Amygdala (tissue), 56 donors: ENCODE measurements around the gene SH3RF3.
A peak's percentile ranks its signal among the peaks of the same experiment; 100 is the strongest.

ENCODE experiments used
- DNase-seq, 56 donors: peaks; one replicate each; lab custom pipeline; 2025; lab: John Stamatoyannopoulos, UW

SH3RF3 gene

DNA sequence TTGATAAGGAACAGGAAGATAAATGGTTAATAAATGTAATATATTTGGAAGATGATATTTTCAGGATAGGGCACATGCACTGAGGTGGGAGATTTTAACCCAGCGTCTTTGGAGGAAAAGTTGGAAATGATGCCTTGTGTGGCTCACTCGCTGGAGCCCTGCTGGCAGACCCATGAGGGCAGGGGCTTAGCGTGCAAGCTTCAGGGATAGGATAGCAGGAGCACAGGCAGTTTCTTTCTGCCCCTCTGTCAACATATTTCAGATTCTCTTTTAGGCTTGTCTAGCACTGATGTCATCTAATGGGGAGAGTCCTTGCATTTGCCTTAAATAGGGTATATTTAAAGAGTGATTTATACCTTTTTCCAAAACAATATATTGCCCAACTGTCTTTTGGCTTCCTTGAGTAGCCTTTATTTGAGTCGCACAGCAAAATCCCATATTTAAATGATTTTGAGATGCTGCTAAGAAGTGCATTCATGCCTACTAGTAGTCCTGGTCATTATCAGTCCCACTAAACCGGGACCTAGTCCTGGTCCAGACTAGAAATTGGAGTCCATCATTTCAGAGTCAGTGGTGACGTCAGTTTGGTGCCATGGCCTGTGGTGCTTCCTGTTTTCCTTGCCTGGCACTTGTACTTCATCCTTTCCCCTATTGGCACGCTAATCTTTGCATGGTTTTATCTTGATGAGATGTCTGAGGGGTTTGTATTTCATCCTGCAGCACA is 45.8 kb downstream of the SH3RF3 start:
- no peak for DNase-seq

DNA sequence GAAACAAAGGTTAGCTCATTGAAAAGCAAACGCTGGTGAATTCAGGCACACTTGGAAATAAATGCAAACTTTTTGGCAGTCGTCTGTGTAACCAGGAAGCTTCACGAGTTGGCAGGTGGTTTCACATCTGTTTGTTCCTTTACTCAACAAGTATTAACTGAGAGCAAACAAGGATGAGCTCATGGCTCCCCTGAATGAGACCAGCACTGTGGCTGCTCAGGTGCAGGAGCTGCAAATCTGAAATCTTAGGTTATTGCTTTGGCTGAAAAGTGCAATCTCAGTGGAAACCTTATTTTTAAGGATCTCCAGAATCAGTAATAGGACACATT is 46.3 kb downstream of the SH3RF3 start:
- DNase-seq: no peak

DNA sequence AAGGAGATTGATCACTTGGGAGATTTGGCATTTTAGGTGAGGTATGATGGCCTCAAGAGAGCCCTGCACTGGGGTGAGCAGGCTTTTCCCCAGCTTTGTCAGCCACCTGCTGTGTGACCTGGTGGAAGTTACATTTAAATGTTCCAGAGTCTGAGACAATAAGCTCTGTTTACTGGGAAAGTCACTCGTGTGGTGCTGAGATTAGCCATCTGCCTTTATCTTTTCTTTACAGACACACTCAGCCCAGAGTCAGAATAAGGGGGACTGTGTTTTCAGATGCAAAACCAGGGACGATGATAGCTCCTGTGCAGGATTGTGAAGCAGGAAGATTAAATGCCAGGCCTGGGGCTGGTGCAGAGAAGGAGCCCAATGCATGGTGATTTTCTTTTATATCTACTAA is 47.9 kb downstream of the SH3RF3 start:
- no peak for DNase-seq

DNA sequence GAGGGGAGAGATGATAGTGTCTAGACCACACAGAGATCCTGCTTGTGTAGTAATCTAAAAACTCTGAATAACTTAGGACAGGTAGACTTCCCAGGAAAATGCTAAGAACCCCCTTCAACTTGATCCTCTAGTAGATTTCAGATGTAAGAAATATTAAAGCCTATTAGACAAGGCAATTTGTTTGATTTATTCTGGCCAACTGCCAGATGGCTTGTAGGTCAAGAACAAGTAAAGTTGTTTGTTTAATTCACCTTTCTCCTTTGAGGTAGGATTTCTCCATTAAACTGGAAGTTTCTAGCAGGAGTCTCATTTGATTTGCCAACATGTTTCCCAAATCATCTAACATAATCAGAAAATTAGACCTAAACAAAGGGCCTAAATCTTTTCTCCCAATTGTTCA is 48.6 kb downstream of the SH3RF3 start:
- DNase-seq: no peak

DNA sequence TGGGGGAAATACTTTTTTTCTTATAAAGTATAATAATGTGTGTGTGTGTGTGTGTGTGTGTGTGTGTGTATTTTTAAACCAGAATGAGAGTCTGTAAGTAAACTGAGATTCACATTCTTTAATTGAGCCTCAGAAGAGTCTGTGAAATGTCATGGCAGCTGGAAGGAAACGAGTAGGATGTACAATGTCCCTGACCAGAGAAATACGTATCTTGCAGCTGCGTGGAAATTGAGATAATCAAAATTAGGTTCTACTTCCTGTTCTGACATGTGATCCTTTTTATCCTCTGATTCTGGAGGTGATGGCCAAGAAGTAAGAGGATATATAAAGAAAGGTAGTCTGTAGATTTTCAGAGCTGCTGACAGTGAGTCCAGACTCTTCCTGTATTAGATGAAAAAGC is 50.0 kb downstream of the SH3RF3 start:
- no peak for DNase-seq

DNA sequence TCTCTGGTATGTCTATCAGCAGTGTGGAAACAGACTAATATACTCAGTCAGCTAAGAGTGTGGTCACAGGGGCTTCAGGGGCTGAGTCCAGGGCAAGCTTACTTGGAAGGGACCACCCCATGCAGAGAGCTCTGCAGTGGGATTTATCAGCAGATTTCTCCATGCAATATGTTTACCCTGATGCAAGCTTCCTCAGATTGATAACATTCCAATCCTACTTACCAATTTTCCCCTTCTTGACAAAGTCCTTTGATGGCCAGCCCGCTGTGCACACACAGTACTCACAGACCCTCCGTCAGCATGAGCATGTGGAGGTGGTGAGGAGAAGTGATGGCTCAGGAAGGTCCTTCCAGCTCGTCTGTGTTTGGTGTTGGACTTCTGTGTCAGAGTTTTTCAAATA is 51.8 kb downstream of the SH3RF3 start:
- no peak for DNase-seq

DNA sequence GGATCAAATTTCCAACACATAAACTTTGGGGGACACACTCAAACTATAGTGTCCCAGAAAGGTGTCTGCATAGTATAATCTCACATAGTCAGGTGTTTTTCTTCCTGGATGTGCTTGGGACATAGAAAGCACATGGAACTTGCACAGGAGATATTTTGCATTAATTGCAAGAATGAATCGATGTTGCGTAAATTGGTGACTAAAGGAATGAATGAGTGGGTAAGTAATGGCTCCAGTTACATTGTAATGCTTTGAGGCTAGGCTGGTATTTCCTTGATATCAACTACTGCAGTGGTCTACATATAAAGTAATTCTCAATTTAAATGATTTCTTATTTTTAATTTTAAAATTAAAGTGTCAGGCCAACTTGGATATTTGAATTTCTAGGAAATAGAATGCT is 53.4 kb downstream of the SH3RF3 start:
- no peak for DNase-seq

DNA sequence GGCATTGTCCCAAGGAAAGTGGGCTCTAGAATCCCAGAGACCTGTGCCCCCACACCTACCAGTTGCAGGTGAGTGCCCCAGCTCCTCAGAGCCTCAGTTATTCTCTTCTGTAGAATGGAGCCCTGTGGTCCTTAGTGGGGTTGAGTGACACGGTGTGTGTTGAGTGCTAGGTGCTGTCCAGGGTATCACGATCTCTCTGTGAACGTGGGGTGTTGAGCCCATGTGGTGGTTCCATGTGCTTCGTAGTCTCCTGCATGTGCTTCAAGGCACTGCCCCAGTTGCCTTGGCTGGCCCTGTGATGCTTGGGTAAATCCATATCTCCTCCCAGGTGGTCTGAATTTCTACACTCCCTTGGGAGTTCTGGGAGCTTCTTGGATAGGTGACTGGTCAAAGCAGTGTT is 54.9 kb downstream of the SH3RF3 start:
- DNase-seq: no peak

DNA sequence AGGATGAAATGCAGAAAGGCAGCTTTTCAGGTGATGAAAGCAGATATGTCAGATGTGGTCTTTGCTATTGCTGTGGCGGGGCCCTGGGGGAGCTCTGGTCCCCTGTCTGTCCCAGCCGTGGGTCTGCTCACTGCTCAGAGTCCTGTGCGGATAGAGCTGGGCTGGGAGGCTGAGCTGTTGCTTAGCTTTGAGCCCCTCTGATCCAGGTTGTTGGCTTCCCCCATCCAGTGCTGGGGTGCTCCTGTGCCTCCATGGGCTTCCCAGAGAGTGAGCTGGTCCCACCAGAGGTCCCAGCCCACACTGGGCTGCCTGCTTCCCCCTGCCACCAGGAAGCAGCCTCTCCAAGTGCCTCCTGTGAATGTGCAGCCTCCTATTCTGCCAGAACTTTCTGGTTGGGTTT is 55.4 kb downstream of the SH3RF3 start:
- DNase-seq: no peak

DNA sequence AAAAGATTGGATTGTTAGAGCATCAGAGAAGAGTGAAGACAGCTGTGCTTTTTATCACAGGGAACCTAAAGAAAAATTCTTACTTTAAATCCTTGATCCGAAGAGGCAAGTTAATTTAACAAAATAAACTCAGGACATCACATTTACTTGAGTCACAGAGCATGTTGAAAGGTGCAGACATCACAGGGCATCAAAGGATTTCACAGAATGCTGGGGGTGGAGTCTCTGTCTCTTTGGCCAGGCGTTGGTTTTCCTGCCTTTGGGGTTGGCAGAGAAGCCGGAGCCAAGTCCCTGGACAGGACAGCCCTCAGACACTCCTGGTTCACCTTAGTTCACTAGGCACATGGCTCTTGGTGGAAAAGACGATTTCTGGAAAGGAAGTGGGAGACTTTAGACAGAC is 56.3 kb downstream of the SH3RF3 start:
- DNase-seq: no peak

DNA sequence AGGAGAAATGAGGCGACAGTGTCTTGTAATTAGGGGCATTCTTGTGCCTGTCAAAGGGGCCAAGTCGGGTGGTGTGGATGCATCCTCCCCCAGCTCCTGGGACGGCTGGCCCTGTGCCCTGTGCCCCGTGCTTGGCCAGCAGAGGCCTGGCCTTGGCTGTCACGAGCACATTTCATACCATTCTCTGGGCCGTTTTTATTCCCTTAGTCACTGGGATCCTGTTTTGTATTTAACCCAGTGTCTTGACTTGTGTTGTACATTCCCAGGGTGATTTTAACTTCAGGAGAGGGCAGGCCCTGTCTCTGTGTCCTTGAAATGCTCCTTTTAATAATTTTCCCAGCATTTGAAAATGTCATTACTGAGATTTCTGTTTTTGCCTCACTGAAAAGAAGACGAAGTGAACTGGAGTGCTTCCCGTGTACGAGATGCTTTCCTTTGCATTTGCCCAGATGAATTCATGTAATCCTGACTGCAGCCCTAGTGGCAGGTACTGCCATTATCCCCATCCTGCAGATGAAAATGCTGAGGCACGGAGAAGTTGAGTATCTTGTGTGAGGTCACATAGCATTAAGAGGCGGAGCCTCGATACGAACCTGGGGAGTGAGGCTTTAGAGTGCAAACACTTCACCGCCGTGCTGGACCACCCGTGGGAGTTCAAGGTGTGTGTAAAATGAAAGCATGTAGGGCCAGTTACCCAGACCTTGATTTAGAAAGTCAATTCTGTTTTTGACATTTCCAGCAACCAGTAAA is 57.0 kb downstream of the SH3RF3 start:
- peak in 3 of 56 donors; percentile 23 to 31 (median 27) for DNase-seq

DNA sequence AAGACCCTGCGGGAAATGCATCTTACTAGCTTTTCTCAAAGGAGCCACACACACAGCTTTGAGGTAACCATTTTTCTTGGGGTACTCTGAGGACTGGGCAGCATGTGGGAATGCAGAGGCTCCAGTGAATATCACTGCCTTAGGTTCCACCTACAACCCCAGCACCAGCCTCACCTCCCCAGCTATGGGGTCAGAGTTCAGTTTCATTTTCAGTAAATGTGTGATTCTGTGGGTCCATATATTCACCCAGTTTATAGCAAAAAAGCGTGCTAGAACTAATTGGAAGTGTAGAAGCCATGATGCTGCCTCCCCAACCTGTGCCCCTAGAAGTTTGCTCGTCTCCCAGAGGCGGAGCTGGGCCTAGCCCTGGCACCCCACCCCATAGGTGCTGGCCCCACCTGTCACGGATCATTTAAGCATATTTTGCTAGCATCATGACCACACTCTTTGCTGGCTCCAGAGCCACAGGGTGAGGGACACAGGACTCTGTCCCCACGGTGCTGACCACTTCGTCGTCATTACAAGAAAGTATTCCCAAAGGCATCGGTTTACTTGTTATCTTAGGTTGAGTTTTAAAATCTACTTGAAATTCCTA is 57.7 kb downstream of the SH3RF3 start:
- no peak for DNase-seq

DNA sequence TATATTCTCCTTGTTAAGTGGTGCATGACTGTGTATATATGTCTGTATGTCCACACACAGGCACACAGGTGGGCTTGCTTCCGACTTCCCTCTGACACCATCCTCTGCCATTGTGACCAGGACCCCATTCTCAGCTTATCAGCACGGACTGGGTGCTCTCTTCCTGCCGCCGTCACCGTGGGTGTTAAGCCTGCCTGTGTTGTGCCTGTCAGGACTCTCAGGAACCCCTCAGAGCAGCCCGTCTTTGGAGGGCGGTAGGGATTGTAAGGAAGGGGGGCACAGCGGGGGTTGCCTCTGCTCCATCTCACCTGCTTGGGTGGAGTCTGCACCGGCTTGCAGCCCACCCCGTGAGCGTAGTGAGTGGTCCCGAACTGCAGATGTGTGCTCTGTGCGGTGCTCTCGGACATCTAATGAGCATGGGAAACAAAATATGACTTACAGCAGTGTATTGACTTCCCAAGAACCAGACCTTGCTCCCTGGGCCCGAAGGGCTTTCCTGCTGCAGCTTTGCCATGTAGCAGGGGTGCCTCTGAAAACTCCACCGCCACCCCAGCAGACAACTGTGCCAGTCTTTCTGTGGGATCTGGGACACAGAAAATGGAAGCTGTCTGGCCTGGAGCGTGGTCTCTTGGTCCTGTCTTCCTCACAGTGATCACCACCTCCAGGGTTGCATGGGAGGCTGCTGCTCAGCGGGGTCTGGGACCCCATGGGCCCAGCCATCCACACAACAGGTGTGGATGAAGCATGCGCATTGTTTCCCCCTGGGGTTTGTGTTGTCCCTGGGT is 58.9 kb downstream of the SH3RF3 start:
- no peak for DNase-seq

DNA sequence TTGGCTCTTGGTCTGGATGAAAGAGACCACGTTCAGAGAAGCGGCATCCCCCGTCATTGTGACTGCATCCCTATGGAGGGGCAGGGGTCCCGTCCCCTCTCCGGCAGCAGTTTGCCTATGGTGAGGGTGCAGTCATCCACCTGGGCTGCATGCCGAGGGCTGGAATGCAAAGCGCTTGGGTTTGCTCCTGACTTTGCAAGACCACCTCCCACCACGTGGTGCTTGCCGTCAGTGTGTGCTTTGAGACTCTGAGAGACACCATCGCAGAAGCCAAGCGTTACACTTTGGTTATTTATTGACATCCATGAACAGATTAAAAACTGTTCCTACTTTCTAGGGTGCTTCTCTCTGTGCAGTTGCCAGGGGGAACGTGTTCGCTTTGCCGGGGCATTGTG is 59.5 kb downstream of the SH3RF3 start:
- no peak for DNase-seq

DNA sequence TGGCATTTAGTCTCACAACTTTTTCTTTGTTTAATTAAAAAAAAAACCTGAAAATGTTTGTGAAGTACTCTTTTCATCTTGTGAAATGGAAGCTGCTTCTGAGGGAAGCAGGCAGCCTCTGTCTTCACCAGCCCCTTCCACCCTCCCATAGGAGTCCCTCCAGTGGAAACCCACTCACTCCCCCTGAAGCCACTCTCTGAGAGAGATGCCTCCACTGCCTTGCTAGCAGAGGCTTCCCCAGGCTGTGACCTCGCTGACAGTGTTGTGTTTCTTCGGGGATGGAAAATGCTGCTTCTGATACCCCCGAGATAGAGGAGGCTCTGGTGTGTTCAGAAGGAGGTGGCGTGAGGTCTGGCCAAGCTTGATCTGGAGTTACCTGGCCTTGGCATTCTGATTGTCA is 59.9 kb downstream of the SH3RF3 start:
- no peak for DNase-seq

DNA sequence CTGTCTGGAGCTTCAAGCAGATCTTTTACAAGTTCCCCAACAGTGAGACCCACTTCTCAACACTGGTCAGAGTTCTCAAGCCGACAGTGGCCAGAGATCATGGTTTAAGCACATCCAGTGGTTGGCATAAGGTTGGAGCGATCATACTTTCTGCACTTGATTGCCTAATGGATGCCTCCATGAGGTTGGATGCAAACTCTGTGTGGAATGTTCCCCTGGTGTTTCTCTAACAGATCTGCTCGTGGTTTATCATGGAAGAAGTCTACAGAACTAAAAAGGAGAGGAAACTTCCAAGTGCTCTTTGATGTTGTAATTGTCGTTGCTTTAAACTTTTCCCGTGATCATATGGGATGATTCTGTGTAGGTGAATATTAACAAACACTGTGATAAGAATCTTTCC is 60.7 kb downstream of the SH3RF3 start:
- DNase-seq: no peak

DNA sequence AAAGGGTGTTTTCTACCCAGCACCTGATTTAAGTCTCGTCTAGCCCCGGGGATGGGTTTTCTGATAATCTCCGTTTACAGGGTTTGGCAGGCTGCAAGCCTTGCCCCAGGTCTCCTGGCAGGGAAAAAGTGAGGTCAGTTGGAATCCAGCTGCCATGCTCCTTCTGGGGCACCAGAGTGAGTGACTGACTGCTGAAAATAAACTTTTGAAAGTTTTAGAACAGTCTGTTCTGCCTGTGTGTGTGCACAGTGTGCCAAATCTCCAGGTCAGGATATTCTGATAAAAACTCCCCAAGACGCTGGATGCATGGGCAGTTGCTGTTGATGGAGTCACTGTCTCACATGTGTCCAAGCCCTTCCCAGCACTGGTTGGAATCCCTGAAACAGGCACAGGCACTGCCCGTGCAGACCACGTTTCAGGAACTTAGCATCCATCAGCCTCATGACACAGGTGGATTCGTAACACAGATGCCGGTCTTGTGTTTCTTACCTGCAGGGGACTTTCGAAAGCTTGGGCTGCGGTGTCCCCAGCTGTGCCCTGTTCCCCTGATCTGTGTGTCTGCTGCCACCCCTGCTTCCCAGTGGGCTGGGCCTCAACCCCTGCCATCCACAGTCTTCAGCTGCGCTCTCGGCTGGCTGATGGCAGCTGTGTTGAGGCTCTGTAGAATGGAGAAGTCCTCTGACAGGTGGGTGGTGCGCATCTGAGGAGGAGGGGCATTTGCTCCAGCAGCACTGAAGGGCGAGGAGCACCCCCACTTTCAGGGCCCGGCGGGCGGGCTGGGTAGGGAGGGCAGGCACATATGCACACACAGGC is 65.0 kb downstream of the SH3RF3 start:
- DNase-seq: no peak

DNA sequence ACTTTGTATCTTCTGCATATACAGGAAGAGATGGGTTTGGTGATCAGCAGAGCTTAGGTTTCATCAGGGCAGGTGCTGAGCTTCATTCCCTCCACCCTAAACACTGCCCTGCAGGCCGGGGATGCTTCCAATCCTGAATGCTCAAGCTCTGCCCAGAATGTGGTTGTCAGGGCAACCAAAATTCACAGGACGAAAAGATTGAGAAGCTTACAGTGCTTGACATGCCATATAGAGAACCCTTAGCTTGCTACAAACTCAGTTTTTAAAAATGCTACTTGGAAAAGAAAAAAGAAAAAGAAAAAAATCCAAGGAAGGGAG is 65.6 kb downstream of the SH3RF3 start:
- DNase-seq: no peak

DNA sequence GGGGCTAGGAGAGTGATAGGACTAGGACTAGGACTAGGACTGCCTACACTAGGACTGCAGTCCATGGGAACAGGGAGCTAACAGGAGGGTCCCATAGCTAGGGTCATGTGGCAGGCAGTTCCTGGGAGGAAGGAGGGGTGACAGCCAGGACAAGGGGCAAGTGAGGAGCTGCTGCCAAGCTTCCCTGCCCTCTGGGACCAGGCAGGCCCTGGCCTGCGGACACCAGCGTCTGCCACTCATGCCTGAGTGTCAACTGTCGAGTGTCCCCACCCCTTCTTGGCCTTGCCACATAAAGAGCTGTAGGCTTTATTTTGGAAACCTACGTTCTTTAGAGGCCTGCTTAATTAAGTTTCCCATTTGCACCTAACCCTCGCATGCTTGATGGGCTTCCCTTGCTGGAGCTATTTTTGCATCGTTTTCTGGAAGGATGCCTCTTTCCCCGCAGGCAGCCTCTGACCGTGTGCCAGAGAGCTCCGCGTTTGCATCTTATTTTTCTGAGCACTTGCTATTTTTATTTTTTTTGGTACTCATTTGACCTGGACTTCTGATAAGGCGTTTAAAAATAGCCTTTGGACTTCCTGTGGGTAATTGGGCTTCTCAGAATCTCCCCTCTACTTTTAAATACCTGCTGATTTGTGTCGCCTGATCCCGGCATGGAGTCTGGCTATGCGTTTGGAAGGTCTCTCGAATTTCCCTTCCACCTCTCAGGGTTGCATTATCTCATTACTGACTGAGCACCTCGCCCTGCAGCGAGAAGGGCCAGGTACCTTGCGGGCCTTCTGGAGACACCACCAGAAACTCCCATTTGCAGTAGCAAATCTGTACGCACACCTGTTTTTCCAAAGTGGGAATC is 66.4 kb downstream of the SH3RF3 start:
- peak in 2 of 56 donors; percentile 24 to 25 for DNase-seq
